Stimulated activated CD8-positive, alpha-beta memory T cell treated with anti-CD3 and anti-CD28 coated beads, Interleukin-7, amount 100 ng/mL, for 48 hours (primary cell): Measurements from ENCODE around the gene INTS12.

Experiments used
- DNase-seq, 2 donors: peaks; one replicate each; pipeline ENCODE4 v3.0.0-alpha.2; 2020; ENCODE audit warnings: low read depth in 1 of 2; ENCODE audit errors: extremely low read depth in 1 of 2

Gene INTS12

GRCh38 chr4:105686571-105686970 lies 21.9 kb downstream of the INTS12 start:
- no peak for DNase-seq

GRCh38 chr4:105683038-105683437 lies 25.5 kb downstream of the INTS12 start:
- DNase-seq, result no peak

GRCh38 chr4:105679186-105679585 lies 29.3 kb downstream of the INTS12 start:
- DNase-seq, result no peak

GRCh38 chr4:105677709-105678108 lies 30.8 kb downstream of the INTS12 start:
- no peak for DNase-seq

- DNase-seq, result no peak
Measured at GRCh38 chr4:105674011-105674410, 34.5 kb downstream of the INTS12 start.

GRCh38 chr4:105671301-105671700 lies 37.2 kb downstream of the INTS12 start:
- DNase-seq, result no peak

- DNase-seq, result no peak
Measured at GRCh38 chr4:105670684-105671083, 37.8 kb downstream of the INTS12 start.

GRCh38 chr4:105666693-105667092 lies 41.8 kb downstream of the INTS12 start:
- no peak for DNase-seq

- no peak for DNase-seq
Measured at GRCh38 chr4:105662935-105663675, 45.4 kb downstream of the INTS12 start.

- DNase-seq, result no peak
Measured at GRCh38 chr4:105661028-105661427, 47.5 kb downstream of the INTS12 start.

- DNase-seq, result no peak
Measured at GRCh38 chr4:105659190-105659589, 49.3 kb downstream of the INTS12 start.

- DNase-seq, result no peak
Measured at GRCh38 chr4:105657117-105657765, 51.2 kb downstream of the INTS12 start.

- no peak for DNase-seq
Measured at GRCh38 chr4:105652286-105652888, 56.1 kb downstream of the INTS12 start.

GRCh38 chr4:105651884-105652283 lies 56.6 kb downstream of the INTS12 start:
- no peak for DNase-seq

- no peak for DNase-seq
Measured at GRCh38 chr4:105650190-105650589, 58.3 kb downstream of the INTS12 start.

GRCh38 chr4:105645440-105645839 lies 63.0 kb downstream of the INTS12 start:
- no peak for DNase-seq

- no peak for DNase-seq
Measured at GRCh38 chr4:105644257-105644656, 64.2 kb downstream of the INTS12 start.

- DNase-seq, result no peak
Measured at GRCh38 chr4:105641845-105642244, 66.6 kb downstream of the INTS12 start.

GRCh38 chr4:105637408-105638176 lies 70.9 kb downstream of the INTS12 start:
- no peak for DNase-seq

- no peak for DNase-seq
Measured at GRCh38 chr4:105634402-105635080, 73.9 kb downstream of the INTS12 start.

GRCh38 chr4:105633241-105633640 lies 75.2 kb downstream of the INTS12 start:
- no peak for DNase-seq
